ENCODE measurements around the gene TPGS1. TPM values are rescaled to one million over a fixed set of nuclear protein-coding genes. Genes with fewer than 3 reads are reported as not detected.

Gene TPGS1
- total RNA-seq, 1 experiment from 2014 or later: 11.5 TPM

DNA sequence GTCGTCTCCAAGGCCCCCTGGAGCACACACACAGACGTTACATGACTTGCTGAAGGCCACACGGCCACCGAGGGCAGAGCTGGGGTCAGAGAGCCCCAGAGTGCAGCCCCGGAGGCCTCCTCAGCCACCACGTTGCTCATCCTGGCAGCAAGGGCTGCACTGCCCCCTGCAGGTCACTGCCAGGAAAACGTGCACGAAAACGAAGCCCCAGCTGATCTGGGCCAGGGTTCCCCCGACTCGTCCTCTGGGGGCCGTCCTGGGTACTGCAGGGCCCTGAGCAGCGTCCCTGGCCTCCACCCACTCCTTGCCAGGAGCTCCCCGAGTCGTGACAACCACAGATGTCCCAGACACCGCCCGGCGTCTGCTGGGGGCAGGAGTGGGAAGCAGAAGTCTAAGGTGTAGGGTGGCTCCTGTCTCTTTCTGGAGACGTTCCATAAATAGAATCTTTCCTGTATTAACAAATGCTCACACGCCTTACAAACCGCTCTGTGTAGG is 3.4 kb downstream of the TPGS1 start:
- H3K27ac Mint-ChIP-seq (ENCODE audit: unreplicated experiment): no peak overlapping the region

DNA sequence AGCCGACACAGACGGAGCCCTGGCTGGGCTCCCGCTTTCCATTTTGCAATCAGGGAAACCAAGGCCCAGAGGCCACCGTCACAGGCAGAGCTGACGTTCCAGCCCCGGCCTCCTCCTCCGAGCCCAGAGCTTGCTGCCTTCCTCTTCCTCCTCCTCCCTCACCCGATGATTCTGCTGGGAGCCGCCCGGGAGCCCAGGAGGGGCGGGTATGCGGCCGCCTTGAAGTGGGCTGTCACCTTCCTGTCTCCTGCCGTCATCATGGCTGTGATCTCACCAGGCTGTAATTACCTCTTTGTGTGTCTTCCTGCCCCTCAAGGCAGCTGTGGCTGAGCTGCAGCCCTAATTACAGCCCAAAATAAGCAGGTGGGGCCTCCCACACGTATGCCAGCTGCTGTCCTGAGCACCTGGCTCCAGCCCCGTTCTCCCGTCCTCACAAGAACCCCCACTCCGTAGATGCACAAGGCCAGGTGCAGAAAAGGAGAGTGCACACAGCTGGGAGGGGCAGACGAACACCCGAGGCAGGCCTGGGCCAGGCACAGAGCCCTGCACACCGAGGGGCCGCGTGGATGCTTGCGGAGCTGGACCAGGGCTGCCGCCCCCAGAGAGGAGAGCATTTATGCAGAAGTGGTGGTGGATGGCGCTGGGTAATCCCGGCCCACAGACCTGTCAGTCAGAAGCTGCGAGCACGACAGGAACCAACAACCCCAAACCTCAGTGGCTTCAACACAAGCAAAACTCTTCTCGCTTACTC is 4.0 kb downstream of the TPGS1 start:
- Histone ChIP-seq H3K4me1 (peaks cover 11% of the 10 kb centered on the region), H3K4me3 (ENCODE audit: low read depth, low read length) (no peak overlapping the region), H3K36me3 (ENCODE audit: control insufficient read depth, insufficient read depth, low read length) (0 out of 2 replicates have a peak, but pooled peaks cover 2% of the 10 kb centered on the region), H3K27me3 (replicated peaks; ENCODE audit: control insufficient read depth, insufficient read depth, low read length) (no peaks in the 10 kb centered on the region), H3K9me3 (no peaks in the 10 kb centered on the region)
- TF ChIP-seq CTCF (IDR thresholded peaks at IDR 0.05; ENCODE audit: insufficient read depth in 1 of 2, low read depth in 1 of 2, low read length in 1 of 2, severe bottlenecking in 1 of 2, unreplicated experiment in 1 of 2): no peak
- H3K4me1 Mint-ChIP-seq (ENCODE audit: low read depth, unreplicated experiment): peaks cover 14% of the 10 kb centered on the region
- CTCF ChIA-PET: interaction anchor here (0.6 to 1.5 kb wide), 4 partner anchors 10 to 273 kb away, joined by 4 to 9 read pairs (median 6); partner anchors contain the start of genes CDC34 and MADCAM1
- no TSS peak for BruUV-seq (replicated peaks)
- no peak for DNase-seq
- intact Hi-C loops (cut with micrococcal nuclease; ENCODE audit: unreplicated experiment): no loop called here
- POLR2A ChIA-PET: interaction anchor here (1.1 kb wide), 1 partner anchor 19 kb away, joined by 3 read pairs; no protein-coding TSS in a partner anchor
- peaks cover 41% of the 10 kb centered on the region for H3K36me3 Mint-ChIP-seq (ENCODE audit: insufficient read depth, unreplicated experiment)
- no peak overlapping the region for H3K4me3 Mint-ChIP-seq (ENCODE audit: unreplicated experiment)
- H3K27me3 Mint-ChIP-seq (ENCODE audit: insufficient read depth, unreplicated experiment): no peaks in the 10 kb centered on the region
- no peak overlapping the region for H3K27ac Mint-ChIP-seq (ENCODE audit: unreplicated experiment)
- no peaks in the 10 kb centered on the region for H3K9me3 Mint-ChIP-seq (ENCODE audit: unreplicated experiment)

More for the DNA sequence above, 3.4 kb downstream of the TPGS1 start:
- H3K36me3 Mint-ChIP-seq (ENCODE audit: insufficient read depth, unreplicated experiment): peaks cover 35% of the 10 kb centered on the region
- DNase-seq: peak; percentile 82 to 86
- no peak overlapping the region for H3K4me3 Mint-ChIP-seq (ENCODE audit: unreplicated experiment)
- BruUV-seq (replicated peaks): no TSS peak
- H3K36me3 ChIP-seq (ENCODE audit: control insufficient read depth, insufficient read depth, low read length): 0 out of 2 replicates have a peak, but pooled peaks cover 2% of the 10 kb centered on the region
- H3K27me3 Mint-ChIP-seq (ENCODE audit: insufficient read depth, unreplicated experiment): no peaks in the 10 kb centered on the region
- no peaks in the 10 kb centered on the region for H3K27me3 ChIP-seq (replicated peaks; ENCODE audit: control insufficient read depth, insufficient read depth, low read length)
- H3K4me1 Mint-ChIP-seq (ENCODE audit: low read depth, unreplicated experiment): peaks cover 8% of the 10 kb centered on the region
- no peaks in the 10 kb centered on the region for H3K9me3 Mint-ChIP-seq (ENCODE audit: unreplicated experiment)
- H3K4me1 ChIP-seq: peaks cover 10% of the 10 kb centered on the region; the same call in 1 of the 2 replicates
- H3K9me3 ChIP-seq: no peaks in the 10 kb centered on the region
- ChIA-PET CTCF (interaction anchor here (0.6 to 1.5 kb wide), 5 partner anchors 11 to 273 kb away, joined by 3 to 9 read pairs (median 4); partner anchors contain the start of genes CDC34 and MADCAM1), POLR2A (interaction anchor here (1.1 kb wide), 1 partner anchor 20 kb away, joined by 3 read pairs; no protein-coding TSS in a partner anchor)
- TF ChIP-seq CTCF (IDR thresholded peaks at IDR 0.05; ENCODE audit: insufficient read depth in 1 of 2, low read depth in 1 of 2, low read length in 1 of 2, severe bottlenecking in 1 of 2, unreplicated experiment in 1 of 2): peak; percentile 84 to 92
- intact Hi-C loops (cut with micrococcal nuclease; ENCODE audit: unreplicated experiment): no loop called here
- no peak overlapping the region for H3K4me3 ChIP-seq (ENCODE audit: low read depth, low read length)

DNA sequence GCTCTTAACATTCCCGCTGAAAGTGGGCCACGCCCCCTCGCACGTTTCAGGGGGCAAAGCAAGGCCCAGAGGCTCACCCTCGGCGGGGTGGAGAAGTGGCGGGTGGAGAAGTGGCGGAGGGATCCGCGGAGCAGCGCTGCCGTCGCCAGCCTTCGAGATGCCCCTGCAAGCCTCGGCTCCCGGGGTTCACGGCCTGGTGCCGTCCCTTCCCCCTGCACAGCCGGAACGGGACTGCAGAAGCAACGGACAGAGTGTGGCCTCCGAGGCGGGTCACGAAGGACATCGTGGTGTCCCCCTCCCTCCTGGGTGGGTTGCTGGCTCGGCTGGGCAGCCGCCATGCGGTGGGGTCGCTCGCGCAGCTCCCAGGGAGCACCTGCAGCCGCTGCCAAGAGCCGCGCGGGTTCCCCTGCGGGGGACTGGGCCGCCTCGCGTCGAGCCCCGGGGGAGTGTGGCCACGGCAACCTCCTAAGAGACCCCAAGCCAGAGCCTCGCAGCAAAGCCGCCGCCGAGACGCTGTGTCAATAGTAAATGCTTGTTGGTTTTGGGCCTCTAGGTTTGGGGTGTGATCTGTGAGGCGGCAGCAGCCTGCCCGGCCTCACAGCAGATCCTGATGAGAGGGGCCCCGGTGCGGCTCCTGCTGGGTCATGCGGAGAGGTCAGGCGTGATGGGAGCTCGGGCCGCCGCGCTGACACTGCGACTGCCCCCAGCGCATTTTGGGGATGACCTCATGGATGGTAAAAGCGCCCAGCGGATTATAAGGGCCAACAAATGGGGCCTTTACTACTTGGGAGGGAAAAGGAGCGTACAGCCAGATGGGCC is 5.5 kb downstream of the TPGS1 start:
- no peak overlapping the region for H3K4me3 Mint-ChIP-seq (ENCODE audit: unreplicated experiment)
- TF ChIP-seq CTCF (IDR thresholded peaks at IDR 0.05; ENCODE audit: insufficient read depth in 1 of 2, low read depth in 1 of 2, low read length in 1 of 2, severe bottlenecking in 1 of 2, unreplicated experiment in 1 of 2): no peak
- H3K9me3 Mint-ChIP-seq (ENCODE audit: unreplicated experiment): no peaks in the 10 kb centered on the region

More for the DNA sequence above, 5.5 kb downstream of the TPGS1 start:
- Histone ChIP-seq H3K4me1 (peaks cover 18% of the 10 kb centered on the region), H3K9me3 (no peaks in the 10 kb centered on the region), H3K4me3 (ENCODE audit: low read depth, low read length) (no peak overlapping the region), H3K36me3 (ENCODE audit: control insufficient read depth, insufficient read depth, low read length) (0 out of 2 replicates have a peak, but pooled peaks cover 2% of the 10 kb centered on the region), H3K27me3 (replicated peaks; ENCODE audit: control insufficient read depth, insufficient read depth, low read length) (no peaks in the 10 kb centered on the region)
- ChIA-PET POLR2A (no interaction called here), CTCF (no interaction called here)
- intact Hi-C loops (cut with micrococcal nuclease; ENCODE audit: unreplicated experiment): no loop called here
- H3K4me1 Mint-ChIP-seq (ENCODE audit: low read depth, unreplicated experiment): peaks cover 23% of the 10 kb centered on the region
- DNase-seq: no peak
- H3K27me3 Mint-ChIP-seq (ENCODE audit: insufficient read depth, unreplicated experiment): no peaks in the 10 kb centered on the region
- H3K27ac Mint-ChIP-seq (ENCODE audit: unreplicated experiment): no peak overlapping the region
- no TSS peak for BruUV-seq (replicated peaks)
- H3K36me3 Mint-ChIP-seq (ENCODE audit: insufficient read depth, unreplicated experiment): peaks cover 42% of the 10 kb centered on the region
